Measurements from ENCODE around the gene LAYN. TPM values are rescaled to one million over a fixed set of nuclear protein-coding genes. Genes with fewer than 3 reads are reported as not detected.

The LAYN gene
- total RNA-seq, 8 experiments from 2014 or later = 0.21 to 11.8 (median 0.54) TPM; not detected in 1

DNA sequence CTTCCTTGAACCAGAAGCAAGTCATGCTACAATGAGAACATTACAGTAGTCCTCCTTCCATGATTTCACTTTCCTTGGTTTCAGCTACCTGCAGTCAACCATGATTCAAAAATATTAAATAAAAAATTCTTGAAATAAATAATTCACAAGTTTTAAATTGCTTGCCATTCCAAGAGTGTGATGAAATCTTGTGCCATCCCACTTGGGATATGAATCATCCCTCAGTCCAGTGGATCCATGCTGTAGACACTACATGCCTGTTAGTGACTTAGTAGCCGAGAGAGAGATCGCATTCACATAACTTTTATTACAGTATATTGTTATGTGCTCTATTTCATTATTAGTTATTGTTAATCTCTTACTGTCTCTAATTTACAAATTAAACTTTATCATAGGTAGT lies 20.0 kb upstream of the LAYN start:
- peak in 1 of 8 experiments; percentile 31 for ATAC-seq (replicated peaks in 6 of 8)

GRCh38 chr11:111521135-111521534 lies 19.4 kb upstream of the LAYN start:
- Histone ChIP-seq H3K4me3 (no peak overlapping the region), H3K27ac (no peak overlapping the region), H3K4me1 (replicated peaks in 1 of 2) (no peaks in the 10 kb centered on the region)
- 40 to 92% (median 72%) methylated on average over 1 to 2 of the region's 2 CpGs for WGBS, 10 experiments
- in situ Hi-C loops (cut with MboI; ENCODE audit: low pct_unique_long_range_greater_than_20kb in 2 of 9, low sequenced_read_pairs in 9 of 9, unreplicated experiment in 9 of 9) = no loop called here
- no peak for ATAC-seq (replicated peaks in 6 of 8)

More for the DNA sequence above, 20.0 kb upstream of the LAYN start:
- 67 to 100% (median 93%) methylated on average over 1 to 2 of the region's 2 CpGs; no CpG with 5 or more reads in 1 of the 10 experiments for whole genome bisulfite sequencing, 10 experiments
- Histone ChIP-seq H3K4me3 (no peak overlapping the region), H3K4me1 (replicated peaks in 1 of 2) (no peaks in the 10 kb centered on the region), H3K27ac (no peak overlapping the region)
- in situ Hi-C loops (cut with MboI; ENCODE audit: low pct_unique_long_range_greater_than_20kb in 2 of 9, low sequenced_read_pairs in 9 of 9, unreplicated experiment in 9 of 9) = no loop called here

DNA sequence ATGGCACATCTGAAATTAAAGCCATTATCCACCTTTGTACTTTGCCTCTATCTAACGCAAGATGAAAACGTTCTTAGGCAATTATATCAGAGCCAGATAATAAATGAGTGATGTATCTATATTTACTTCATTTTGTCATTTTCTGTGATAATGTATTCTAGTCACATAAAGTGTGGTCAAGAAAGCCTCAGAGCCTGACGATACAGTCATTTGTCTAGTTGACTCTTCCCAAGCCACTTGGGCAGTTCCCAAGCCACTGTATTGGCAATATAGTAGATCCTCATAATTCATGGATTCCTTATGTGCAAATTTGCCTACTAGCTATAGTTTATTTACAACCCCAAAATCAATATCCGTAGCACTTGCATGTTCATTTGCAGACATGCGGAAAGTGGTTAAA lies 18.1 kb upstream of the LAYN start:
- no peak overlapping the region for H3K4me3 ChIP-seq
- in situ Hi-C loops (cut with MboI; ENCODE audit: low pct_unique_long_range_greater_than_20kb in 2 of 9, low sequenced_read_pairs in 9 of 9, unreplicated experiment in 9 of 9) = no loop called here
- 70 to 100% (median 89%) methylated on average over 1 to 5 of the region's 5 CpGs; no CpG with 5 or more reads in 1 of the 10 experiments for WGBS, 10 experiments
- no peaks in the 10 kb centered on the region for H3K4me1 ChIP-seq (replicated peaks in 1 of 2)
- peak in 1 of 8 experiments; percentile 43 for ATAC-seq (replicated peaks in 6 of 8)
- no peak overlapping the region for H3K27ac ChIP-seq

DNA sequence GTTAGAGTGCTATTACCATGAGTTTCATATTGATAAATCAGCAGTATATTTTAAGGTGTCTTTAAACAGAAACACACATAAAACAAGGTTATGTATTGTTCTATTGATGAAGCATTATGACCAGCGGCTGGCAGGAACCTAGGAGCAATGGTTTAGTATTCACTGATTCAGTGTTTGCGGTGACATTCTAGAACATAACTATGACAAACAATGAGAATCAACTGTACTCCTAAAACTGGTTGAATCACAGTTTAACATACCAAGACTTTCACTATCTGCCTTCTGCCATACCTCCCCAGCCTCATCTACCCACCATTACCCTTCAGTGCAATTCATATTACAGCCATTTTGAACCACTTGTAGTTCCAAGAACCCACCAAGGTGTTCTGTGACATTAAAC lies 17.2 kb upstream of the LAYN start:
- in situ Hi-C loops (cut with MboI; ENCODE audit: low pct_unique_long_range_greater_than_20kb in 2 of 9, low sequenced_read_pairs in 9 of 9, unreplicated experiment in 9 of 9) = no loop called here
- 63 to 100% (median 83%) methylated on average over 1 to 2 of the region's 2 CpGs; no CpG with 5 or more reads in 3 of the 10 experiments for WGBS, 10 experiments
- ATAC-seq (replicated peaks in 6 of 8) = no peak
- Histone ChIP-seq H3K27ac (no peak overlapping the region), H3K4me3 (no peak overlapping the region), H3K4me1 (replicated peaks in 1 of 2) (peaks cover 0 to 3% of the 10 kb centered on the region in 2 donors)

- peaks cover 0 to 3% of the 10 kb centered on the region in 2 donors for H3K4me1 ChIP-seq (replicated peaks in 1 of 2)
- in situ Hi-C loops (cut with MboI; ENCODE audit: low pct_unique_long_range_greater_than_20kb in 2 of 9, low sequenced_read_pairs in 9 of 9, unreplicated experiment in 9 of 9) = no loop called here
- ATAC-seq (replicated peaks in 6 of 8) = no peak
Observed at GRCh38 chr11:111524056-111524455, 16.5 kb upstream of the LAYN start.

DNA sequence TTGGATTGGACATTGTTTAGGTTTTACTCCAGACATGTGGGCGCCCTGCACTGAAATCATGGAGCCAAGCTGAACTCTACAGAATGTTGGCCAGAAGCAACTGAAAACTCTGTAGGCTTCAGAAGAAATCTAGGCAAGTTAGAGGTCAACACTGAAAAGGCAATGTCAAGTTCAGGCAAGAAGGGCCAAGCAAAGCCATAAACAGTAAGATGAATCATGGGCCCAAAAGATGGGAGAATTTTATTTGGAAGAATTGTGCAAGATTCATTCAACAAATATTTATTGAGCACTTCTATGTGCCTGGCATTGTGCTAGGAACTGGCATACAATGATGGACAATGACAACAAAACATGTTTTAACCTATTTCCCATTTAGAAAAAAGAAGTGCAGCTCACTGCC lies 15.1 kb upstream of the LAYN start:
- H3K27ac ChIP-seq = no peak overlapping the region
- no peak overlapping the region for H3K4me3 ChIP-seq
- in situ Hi-C loops (cut with MboI; ENCODE audit: low pct_unique_long_range_greater_than_20kb in 2 of 9, low sequenced_read_pairs in 9 of 9, unreplicated experiment in 9 of 9) = no loop called here
- ATAC-seq (replicated peaks in 6 of 8) = no peak
- 60 to 100% (median 90%) methylated on average over 1 of the region's 1 CpG; no CpG with 5 or more reads in 4 of the 10 experiments for WGBS, 10 experiments
- peaks cover 0 to 3% of the 10 kb centered on the region in 2 donors for H3K4me1 ChIP-seq (replicated peaks in 1 of 2)

More at GRCh38 chr11:111524056-111524455, 16.5 kb upstream of the LAYN start:
- H3K4me3 ChIP-seq = no peak overlapping the region
- H3K27ac ChIP-seq = no peak overlapping the region
- 33 to 100% (median 75%) methylated on average over 1 of the region's 1 CpG; no CpG with 5 or more reads in 2 of the 10 experiments for WGBS, 10 experiments

GRCh38 chr11:111526501-111526900 lies 14.0 kb upstream of the LAYN start:
- WGBS, 10 experiments = 75 to 100% (median 87%) methylated on average over 1 of the region's 1 CpG; no CpG with 5 or more reads in 2 of the 10 experiments
- H3K4me3 ChIP-seq = no peak overlapping the region
- in situ Hi-C loops (cut with MboI; ENCODE audit: low pct_unique_long_range_greater_than_20kb in 2 of 9, low sequenced_read_pairs in 9 of 9, unreplicated experiment in 9 of 9) = no loop called here

GRCh38 chr11:111527279-111527678 lies 13.2 kb upstream of the LAYN start:
- H3K27ac ChIP-seq = no peak overlapping the region

More at GRCh38 chr11:111526501-111526900, 14.0 kb upstream of the LAYN start:
- ATAC-seq (replicated peaks in 6 of 8) = peak in 3 of 8 experiments; percentile 31 to 49 (median 41)
- no peak overlapping the region for H3K27ac ChIP-seq
- peaks cover 0 to 3% of the 10 kb centered on the region in 2 donors for H3K4me1 ChIP-seq (replicated peaks in 1 of 2)

DNA sequence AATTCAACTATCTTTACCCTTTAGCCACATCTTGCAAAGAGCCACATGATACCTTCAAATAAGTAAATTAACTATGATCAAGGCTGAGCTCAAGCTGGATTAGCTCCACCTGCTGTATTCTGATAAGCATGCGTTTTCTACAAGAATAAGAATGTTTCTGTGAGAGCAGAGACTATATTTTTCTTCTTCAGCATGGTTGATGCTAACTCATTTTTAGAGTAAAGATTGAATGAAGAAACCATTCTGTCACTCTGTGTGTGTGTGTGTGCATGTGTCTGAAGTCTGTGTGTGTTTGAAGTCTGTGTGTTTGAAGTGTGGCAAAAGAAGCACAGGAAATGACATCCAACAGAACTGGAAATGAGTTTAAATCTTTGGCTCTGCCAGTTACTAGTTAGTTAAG lies 12.0 kb upstream of the LAYN start:
- Histone ChIP-seq H3K4me1 (replicated peaks in 1 of 2) (peaks cover 0 to 3% of the 10 kb centered on the region in 2 donors), H3K4me3 (no peak overlapping the region), H3K27ac (no peak overlapping the region)
- WGBS, 10 experiments = 29 to 100% (median 89%) methylated on average over 1 of the region's 1 CpG; no CpG with 5 or more reads in 3 of the 10 experiments
- in situ Hi-C loops (cut with MboI; ENCODE audit: low pct_unique_long_range_greater_than_20kb in 2 of 9, low sequenced_read_pairs in 9 of 9, unreplicated experiment in 9 of 9) = no loop called here
- ATAC-seq (replicated peaks in 6 of 8) = no peak

More at GRCh38 chr11:111527279-111527678, 13.2 kb upstream of the LAYN start:
- peaks cover 0 to 3% of the 10 kb centered on the region in 2 donors for H3K4me1 ChIP-seq (replicated peaks in 1 of 2)
- no peak for ATAC-seq (replicated peaks in 6 of 8)
- WGBS, 10 experiments = 80 to 100% (median 100%) methylated on average over 1 of the region's 1 CpG; no CpG with 5 or more reads in 1 of the 10 experiments
- in situ Hi-C loops (cut with MboI; ENCODE audit: low pct_unique_long_range_greater_than_20kb in 2 of 9, low sequenced_read_pairs in 9 of 9, unreplicated experiment in 9 of 9) = no loop called here
- H3K4me3 ChIP-seq = no peak overlapping the region

GRCh38 chr11:111530091-111530490 lies 10.4 kb upstream of the LAYN start:
- Histone ChIP-seq H3K4me1 (replicated peaks in 1 of 2) (peaks cover 0 to 3% of the 10 kb centered on the region in 2 donors), H3K27ac (no peak overlapping the region), H3K4me3 (no peak overlapping the region)
- 33 to 100% (median 71%) methylated on average over 1 to 3 of the region's 3 CpGs; no CpG with 5 or more reads in 1 of the 10 experiments for WGBS, 10 experiments
- in situ Hi-C loops (cut with MboI; ENCODE audit: low pct_unique_long_range_greater_than_20kb in 2 of 9, low sequenced_read_pairs in 9 of 9, unreplicated experiment in 9 of 9) = no loop called here
- no peak for ATAC-seq (replicated peaks in 6 of 8)

DNA sequence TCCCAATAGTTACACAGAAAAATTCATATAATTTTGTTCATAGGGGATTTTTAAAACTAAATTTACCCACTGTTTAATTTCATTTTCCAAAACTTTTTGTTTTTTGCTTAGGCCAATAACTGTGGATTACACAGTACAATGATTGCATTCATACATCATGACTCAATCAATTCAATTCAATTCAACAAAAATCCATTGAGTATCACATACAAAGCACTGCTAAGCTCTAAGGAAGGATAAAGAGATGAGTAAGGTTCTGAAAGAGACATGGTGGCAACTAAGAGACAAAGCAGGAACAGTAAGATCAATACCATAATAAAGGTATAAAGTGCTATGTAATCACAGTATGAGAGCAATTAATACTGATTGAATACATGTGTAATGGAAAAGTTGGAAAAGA lies 9.4 kb upstream of the LAYN start:
- Histone ChIP-seq H3K4me1 (replicated peaks in 1 of 2) (peaks cover 0 to 3% of the 10 kb centered on the region in 2 donors), H3K27ac (no peak overlapping the region), H3K4me3 (no peak overlapping the region)
- in situ Hi-C loops (cut with MboI; ENCODE audit: low pct_unique_long_range_greater_than_20kb in 2 of 9, low sequenced_read_pairs in 9 of 9, unreplicated experiment in 9 of 9) = no loop called here
- ATAC-seq (replicated peaks in 6 of 8) = peak in 2 of 8 experiments; percentile 11 to 30

- no peak overlapping the region for H3K4me3 ChIP-seq
- peaks cover 0 to 3% of the 10 kb centered on the region in 2 donors for H3K4me1 ChIP-seq (replicated peaks in 1 of 2)
- ATAC-seq (replicated peaks in 6 of 8) = peak; percentile 35 to 100 (median 62)
- WGBS, 10 experiments = 29 to 88% (median 51%) methylated on average over 2 to 8 of the region's 9 CpGs
- in situ Hi-C loops (cut with MboI; ENCODE audit: low pct_unique_long_range_greater_than_20kb in 2 of 9, low sequenced_read_pairs in 9 of 9, unreplicated experiment in 9 of 9) = no loop called here
- H3K27ac ChIP-seq = no peak overlapping the region
Observed at GRCh38 chr11:111531687-111532364, 8.7 kb upstream of the LAYN start.

GRCh38 chr11:111532365-111532709 lies 8.2 kb upstream of the LAYN start:
- in situ Hi-C loops (cut with MboI; ENCODE audit: low pct_unique_long_range_greater_than_20kb in 2 of 9, low sequenced_read_pairs in 9 of 9, unreplicated experiment in 9 of 9) = no loop called here
- H3K4me1 ChIP-seq (replicated peaks in 1 of 2) = peaks cover 0 to 3% of the 10 kb centered on the region in 2 donors
- no peak for ATAC-seq (replicated peaks in 6 of 8)
- H3K4me3 ChIP-seq = no peak overlapping the region
- WGBS, 10 experiments = 40 to 93% (median 77%) methylated on average over 1 to 5 of the region's 5 CpGs; no CpG with 5 or more reads in 4 of the 10 experiments
- H3K27ac ChIP-seq = no peak overlapping the region

DNA sequence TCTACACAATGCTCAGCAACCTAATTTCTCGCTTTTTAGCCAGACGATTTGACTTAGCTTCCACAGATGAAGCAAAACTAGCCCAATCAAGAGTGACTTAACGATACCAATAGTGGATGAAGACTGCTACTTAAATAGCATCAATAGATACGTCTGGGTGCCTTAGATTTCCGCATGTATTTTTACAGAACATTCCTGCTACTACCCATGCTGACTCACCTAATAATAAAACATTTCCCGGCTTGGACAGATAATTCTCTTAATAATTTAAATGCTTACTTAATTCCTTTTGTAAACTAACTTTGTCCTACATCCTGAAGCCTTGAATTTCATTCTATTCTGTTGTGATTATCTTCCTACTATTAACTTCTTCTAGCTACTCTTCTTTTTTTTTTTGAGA lies 5.2 kb upstream of the LAYN start:
- Histone ChIP-seq H3K4me1 (replicated peaks in 1 of 2) (no peaks in the 10 kb centered on the region), H3K4me3 (no peak overlapping the region), H3K27ac (no peak overlapping the region)
- no peak for ATAC-seq (replicated peaks in 6 of 8)
- in situ Hi-C loops (cut with MboI; ENCODE audit: low pct_unique_long_range_greater_than_20kb in 2 of 9, low sequenced_read_pairs in 9 of 9, unreplicated experiment in 9 of 9) = no loop called here
- 68 to 95% (median 86%) methylated on average over 4 to 6 of the region's 6 CpGs for WGBS, 10 experiments
